ENCODE results near the gene OR52N1.

Gene OR52N1

GRCh38 chr11:5753943-5754342 is 37.1 kb downstream of the OR52N1 start, which contains the start of gene OR52N4:
TSS of gene OR52N4 (plus strand) at chr11:5754243. CDS start at chr11:5754741, 498 bp downstream.
- Mint-ChIP-seq H3K27me3 (ENCODE audit: low read depth) (peaks cover 3% of the 10 kb centered on the region), H3K27ac (no peak within 1 kb of the TSS), H3K4me1 (ENCODE audit: low read depth) (no peaks in the 10 kb centered on the region), H3K36me3 (ENCODE audit: low read depth) (no peaks in the 10 kb centered on the region), H3K4me3 (no peak within 1 kb of the TSS), H3K9me3 (no peaks in the 10 kb centered on the region)

GRCh38 chr11:5749836-5750235 is 41.2 kb downstream of the OR52N1 start:
- no peaks in the 10 kb centered on the region for H3K36me3 Mint-ChIP-seq (ENCODE audit: low read depth)
- no peak overlapping the region for H3K27ac Mint-ChIP-seq
- no peak overlapping the region for H3K4me3 Mint-ChIP-seq
- no peaks in the 10 kb centered on the region for H3K4me1 Mint-ChIP-seq (ENCODE audit: low read depth)
- H3K27me3 Mint-ChIP-seq (ENCODE audit: low read depth), result no peaks in the 10 kb centered on the region
- H3K9me3 Mint-ChIP-seq, result no peaks in the 10 kb centered on the region

- peaks cover 3% of the 10 kb centered on the region for H3K9me3 Mint-ChIP-seq
- no peak overlapping the region for H3K4me3 Mint-ChIP-seq
- no peaks in the 10 kb centered on the region for H3K4me1 Mint-ChIP-seq (ENCODE audit: low read depth)
- H3K27me3 Mint-ChIP-seq (ENCODE audit: low read depth), result peaks cover 5% of the 10 kb centered on the region
- H3K36me3 Mint-ChIP-seq (ENCODE audit: low read depth), result no peaks in the 10 kb centered on the region
- H3K27ac Mint-ChIP-seq, result no peak overlapping the region
These were observed 44.5 kb downstream of the OR52N1 start for GRCh38 chr11:5746614-5747013.

GRCh38 chr11:5738431-5738830 is 52.6 kb downstream of the OR52N1 start:
- peaks cover 1% of the 10 kb centered on the region for H3K36me3 Mint-ChIP-seq (ENCODE audit: low read depth)
- H3K9me3 Mint-ChIP-seq, result peaks cover 20% of the 10 kb centered on the region
- no peak overlapping the region for H3K4me3 Mint-ChIP-seq
- H3K27ac Mint-ChIP-seq, result no peak overlapping the region
- H3K4me1 Mint-ChIP-seq (ENCODE audit: low read depth), result no peaks in the 10 kb centered on the region
- peaks cover 12% of the 10 kb centered on the region for H3K27me3 Mint-ChIP-seq (ENCODE audit: low read depth)

- peaks cover 20% of the 10 kb centered on the region for H3K9me3 Mint-ChIP-seq
- no peak overlapping the region for H3K27ac Mint-ChIP-seq
- peaks cover 12% of the 10 kb centered on the region for H3K27me3 Mint-ChIP-seq (ENCODE audit: low read depth)
- H3K4me3 Mint-ChIP-seq, result no peak overlapping the region
- no peaks in the 10 kb centered on the region for H3K4me1 Mint-ChIP-seq (ENCODE audit: low read depth)
- peaks cover 1% of the 10 kb centered on the region for H3K36me3 Mint-ChIP-seq (ENCODE audit: low read depth)
These were observed 53.2 kb downstream of the OR52N1 start for GRCh38 chr11:5737670-5738392.

- H3K27ac Mint-ChIP-seq, result no peak overlapping the region
- H3K4me1 Mint-ChIP-seq (ENCODE audit: low read depth), result no peaks in the 10 kb centered on the region
- peaks cover 1% of the 10 kb centered on the region for H3K36me3 Mint-ChIP-seq (ENCODE audit: low read depth)
- H3K4me3 Mint-ChIP-seq, result no peak overlapping the region
- peaks cover 12% of the 10 kb centered on the region for H3K27me3 Mint-ChIP-seq (ENCODE audit: low read depth)
- H3K9me3 Mint-ChIP-seq, result peaks cover 20% of the 10 kb centered on the region
These were observed 54.0 kb downstream of the OR52N1 start for GRCh38 chr11:5737091-5737490.
